GM20431 (cell line): ENCODE data around the gene DKK1.

ENCODE experiments used
- in situ Hi-C: fragments of 300-500 bp; cut with MseI, MboI; formaldehyde crosslinking; loops from one replicate; pipeline ENCODE4 v1.15.0; 2020; ENCODE audit warnings: low sequenced_read_pairs; ENCODE audit not compliant: unreplicated experiment

DKK1 gene, protein sequence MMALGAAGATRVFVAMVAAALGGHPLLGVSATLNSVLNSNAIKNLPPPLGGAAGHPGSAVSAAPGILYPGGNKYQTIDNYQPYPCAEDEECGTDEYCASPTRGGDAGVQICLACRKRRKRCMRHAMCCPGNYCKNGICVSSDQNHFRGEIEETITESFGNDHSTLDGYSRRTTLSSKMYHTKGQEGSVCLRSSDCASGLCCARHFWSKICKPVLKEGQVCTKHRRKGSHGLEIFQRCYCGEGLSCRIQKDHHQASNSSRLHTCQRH

DNA sequence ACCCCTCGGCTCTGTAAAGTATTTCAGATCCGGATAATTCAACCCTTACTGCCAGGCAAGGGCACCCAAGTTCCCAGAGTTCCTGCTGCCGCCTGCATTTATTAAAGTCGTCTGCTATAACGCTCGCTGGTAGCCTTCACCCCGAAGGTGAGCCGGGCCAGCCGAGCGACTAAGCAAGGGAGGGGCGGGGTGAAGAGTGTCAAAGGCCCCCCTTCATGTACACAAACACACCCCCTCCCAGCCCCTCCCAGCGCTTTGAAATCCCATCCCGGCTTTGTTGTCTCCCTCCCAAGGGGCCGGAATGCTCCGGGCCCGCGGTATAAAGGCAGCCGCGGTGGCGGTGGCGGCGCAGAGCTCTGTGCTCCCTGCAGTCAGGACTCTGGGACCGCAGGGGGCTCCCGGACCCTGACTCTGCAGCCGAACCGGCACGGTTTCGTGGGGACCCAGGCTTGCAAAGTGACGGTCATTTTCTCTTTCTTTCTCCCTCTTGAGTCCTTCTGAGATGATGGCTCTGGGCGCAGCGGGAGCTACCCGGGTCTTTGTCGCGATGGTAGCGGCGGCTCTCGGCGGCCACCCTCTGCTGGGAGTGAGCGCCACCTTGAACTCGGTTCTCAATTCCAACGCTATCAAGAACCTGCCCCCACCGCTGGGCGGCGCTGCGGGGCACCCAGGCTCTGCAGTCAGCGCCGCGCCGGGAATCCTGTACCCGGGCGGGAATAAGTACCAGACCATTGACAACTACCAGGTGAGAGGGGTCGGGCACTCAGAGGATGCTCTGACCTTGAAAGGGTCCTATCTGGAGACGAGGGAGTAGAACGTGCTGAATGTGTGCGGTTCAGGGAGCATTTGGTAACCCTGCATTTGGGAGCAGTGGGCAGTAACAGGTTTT lies at the start of gene DKK1:
DKK1 (plus strand) TSS at position 349 of the 889 bp plus-strand sequence; CDS start at position 503, 154 bp downstream.
- in situ Hi-C loops = loop anchor here (25.0 kb wide), 1 partner anchor 173 kb away; no protein-coding TSS in a partner anchor

DNA sequence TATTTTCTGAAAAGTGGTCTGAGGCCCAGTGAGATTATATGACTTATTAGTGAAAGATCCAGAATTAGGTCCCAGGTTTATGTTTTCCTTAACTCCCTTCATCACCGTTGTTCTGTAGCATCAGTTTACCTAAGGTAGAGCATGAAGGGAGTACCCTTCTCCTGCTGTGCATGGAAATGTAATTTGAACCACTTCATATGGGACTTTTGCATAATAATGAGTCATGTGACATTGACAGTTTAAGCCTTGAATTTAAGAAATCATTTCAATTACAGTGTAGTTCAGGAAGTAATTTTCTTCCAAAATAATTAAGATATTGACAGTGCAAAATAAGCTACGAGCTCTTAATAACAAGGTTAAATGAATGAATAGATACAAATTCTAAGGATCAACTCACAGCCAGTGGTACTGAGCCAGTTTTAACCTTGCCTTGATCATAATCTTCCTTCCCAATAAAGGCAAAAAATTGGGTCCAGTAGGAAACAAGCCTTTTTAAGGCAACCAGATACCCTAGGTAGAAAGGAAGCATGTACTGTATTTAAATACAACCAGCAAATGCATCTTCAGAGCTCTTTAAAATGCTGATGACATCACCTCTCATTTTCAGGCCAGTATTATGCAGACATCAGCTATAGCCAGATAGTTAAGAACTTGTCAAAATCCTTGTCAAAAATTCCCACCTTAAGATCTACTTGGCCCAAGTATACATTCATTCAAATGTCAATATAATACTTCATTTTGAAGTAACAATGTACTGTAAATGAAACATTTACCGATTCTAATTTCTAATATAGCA lies 48.8 kb upstream of the DKK1 start:
- in situ Hi-C loops = no loop called here

DNA sequence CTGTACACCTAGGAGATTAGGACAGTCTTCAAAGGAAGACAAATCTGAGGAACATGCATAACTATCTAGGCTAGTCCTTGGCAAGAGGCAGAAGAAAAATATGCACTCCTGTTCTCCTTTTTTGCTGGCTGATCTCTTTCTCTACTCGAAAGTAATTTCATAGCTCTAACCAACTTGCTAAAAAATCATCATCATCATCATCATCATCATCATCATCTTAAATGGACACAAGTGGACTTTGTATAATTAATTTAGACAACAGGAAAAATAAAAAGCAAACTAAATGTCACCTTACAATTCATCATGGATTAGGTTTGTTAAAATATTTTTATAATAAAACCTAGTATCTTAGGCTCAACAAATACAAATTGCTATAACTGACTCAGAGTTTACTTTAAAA lies 47.2 kb upstream of the DKK1 start:
- in situ Hi-C loops = no loop called here

DNA sequence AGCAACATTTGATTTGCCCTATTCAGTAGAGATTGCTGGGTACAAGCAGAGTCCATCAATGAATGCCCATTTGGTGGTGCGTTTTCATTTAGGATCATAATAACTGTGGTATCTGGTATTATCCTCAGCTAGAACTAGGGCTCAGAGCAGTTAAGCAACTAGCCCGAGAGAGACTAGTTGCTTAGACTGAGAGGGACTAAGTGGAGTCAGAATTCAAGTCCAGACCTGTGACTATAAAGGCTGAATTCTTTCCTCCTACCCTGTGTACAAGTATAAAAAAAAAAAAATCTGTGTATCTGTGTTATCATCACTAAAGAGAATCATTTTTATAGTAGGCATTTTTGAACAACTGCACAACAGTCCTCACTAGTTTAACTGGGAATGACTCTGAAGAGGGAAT lies 45.3 kb upstream of the DKK1 start:
- in situ Hi-C loops = no loop called here

DNA sequence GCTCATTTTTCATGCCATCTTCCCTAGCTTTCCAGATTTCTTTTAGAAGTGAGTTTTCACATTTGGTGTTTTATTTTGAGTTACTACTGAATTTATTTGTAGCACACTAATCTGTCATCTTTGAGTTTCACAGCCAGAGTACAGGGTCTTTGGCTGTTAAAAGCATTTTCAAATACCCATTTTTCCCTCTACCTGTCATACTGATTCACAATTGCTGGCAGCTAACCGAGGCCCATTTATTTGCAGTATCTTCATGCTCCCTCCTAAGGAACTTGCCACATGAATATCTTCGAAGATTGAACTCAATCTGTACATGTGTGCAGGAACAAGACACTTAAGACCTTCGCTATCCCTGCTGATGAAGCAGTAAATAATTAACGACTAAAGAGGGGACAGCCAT lies 44.8 kb upstream of the DKK1 start:
- in situ Hi-C loops = no loop called here

DNA sequence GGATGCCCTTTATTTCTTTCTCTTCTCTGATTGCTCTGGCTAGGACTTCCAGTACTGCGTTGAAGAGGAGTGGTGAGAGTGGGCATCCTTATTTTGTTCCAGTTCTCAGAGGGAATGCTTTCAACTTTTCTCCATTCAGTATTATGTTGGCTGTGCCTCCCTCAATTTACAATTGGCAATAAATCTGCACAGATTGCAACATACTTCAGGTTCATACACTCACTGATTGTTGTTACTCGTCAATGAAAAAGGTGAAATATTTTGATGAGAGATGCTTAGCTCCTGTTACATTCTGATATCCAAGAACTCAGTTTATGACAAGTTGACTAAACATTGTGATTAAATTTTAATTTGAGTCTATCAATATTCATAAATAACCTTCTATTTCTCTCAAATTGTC lies 37.9 kb upstream of the DKK1 start:
- in situ Hi-C loops = no loop called here

DNA sequence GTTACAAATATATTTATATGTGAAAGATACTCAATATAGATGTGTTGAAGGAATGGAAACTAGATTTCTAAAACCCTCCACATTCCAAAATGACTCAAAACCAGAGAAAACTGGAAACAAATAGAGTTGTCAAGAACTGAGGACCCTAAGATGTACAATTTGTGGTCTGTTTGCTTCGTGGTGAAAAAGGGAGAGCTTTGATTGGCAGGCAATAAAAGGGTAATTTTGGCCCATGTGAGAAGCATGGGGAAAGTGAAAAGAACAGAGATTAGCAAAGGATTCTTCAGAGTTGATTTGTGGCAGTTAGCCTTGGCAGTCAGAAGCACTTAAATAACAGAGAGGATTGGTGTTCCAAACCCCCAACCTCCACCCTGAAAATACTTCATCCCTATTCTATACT lies 37.1 kb upstream of the DKK1 start:
- in situ Hi-C loops = no loop called here

DNA sequence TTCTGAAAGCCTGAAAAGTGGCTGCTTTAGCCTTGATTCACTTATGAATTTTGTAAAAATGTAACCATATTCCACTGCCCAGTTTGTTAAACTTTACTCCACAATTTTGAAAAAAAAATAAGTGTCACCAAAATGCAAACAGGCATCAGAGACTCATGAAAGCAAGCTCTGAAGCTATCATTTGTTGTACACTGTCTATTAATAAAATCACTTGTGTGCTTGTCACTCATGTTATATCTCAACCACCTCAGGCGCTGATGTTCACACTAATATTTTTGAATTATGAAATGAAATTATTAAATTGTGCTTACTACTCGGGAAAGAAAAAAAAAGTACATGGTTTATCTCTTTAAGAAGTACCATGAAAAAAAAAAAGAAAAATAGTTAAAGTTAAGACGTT lies 34.5 kb upstream of the DKK1 start:
- in situ Hi-C loops = no loop called here

DNA sequence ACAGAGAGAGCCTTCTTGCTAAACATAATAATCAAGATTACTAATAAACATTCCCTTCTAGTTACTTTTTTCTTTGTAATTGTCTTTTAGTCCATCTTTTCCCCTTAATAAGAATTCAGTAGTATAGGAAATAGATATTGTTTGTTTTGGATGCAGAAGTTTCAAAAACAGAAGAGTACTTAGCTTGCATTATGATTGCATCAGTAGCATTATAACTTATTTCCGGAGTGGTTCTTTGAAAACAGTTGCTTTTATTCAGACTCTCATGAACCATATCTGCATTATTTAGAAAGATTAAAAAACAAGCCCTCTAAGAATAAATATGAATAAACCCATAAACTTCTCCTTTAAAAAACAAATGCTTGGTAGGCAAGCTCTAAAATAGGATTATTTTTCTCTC lies 34.0 kb upstream of the DKK1 start:
- in situ Hi-C loops = no loop called here

DNA sequence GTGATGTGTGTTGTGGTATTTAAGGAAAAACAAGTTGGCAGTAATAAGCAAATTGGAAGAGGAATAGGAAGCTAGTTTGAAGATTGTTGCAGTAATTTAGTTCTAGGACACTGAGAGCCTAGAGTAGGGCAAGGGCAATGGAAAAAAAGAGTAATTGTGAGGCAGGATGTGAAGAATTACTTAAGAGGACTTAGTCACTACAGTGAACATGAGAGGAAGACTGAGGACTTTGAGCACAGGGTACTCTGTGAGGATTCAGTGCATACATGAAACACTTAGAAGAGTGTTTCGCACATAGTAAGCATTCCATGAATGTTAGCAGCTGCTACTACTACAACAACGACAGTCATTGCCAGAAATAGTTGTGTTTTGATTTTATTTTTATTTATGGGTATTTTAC lies 30.9 kb upstream of the DKK1 start:
- in situ Hi-C loops = no loop called here

DNA sequence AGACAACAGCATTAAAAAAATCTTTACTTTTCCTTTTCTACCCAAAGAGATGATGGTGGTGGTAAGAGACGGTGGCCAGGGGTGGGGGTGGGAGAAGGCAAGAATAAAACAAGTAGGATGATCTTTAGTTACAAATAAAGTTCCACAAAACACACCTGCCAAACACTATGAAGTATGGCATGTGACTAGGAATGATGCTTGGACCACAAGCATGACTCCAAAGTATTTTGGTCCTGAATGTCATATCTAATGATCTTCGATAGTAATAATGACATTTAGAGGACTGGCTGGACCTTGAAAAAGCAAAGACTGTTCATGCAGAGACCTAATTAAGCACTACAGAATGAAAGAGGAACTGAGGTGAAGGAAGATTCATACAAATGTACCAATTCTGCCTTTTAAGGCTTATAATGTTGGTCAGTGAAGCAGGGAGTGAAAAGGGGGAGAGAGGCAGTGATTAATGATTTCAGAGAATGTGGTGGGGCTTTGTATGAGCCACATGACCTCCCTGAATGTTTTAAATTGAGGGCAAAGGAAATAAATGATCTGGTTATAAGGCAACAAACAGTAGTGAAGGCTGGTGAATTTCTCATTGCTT lies 29.6 kb upstream of the DKK1 start:
- in situ Hi-C loops = no loop called here

DNA sequence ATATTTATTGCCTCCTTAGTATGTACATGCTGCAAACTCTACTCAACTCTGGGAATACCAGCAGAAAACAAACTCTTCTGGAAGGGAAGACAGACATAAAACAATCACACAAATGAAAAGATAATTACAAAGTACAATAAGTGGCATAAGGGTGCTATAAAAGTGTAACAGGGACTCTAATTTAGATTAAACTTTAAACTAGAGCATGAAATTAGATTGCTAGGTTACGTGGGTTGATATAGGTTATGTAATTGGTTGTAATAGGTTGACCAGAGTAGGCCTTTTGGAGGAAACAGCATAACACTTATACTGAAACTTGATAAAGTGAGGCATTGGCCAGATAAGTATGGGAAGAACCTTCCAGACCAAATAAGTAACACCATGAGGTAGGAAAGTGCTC lies 26.2 kb upstream of the DKK1 start:
- in situ Hi-C loops = no loop called here

DNA sequence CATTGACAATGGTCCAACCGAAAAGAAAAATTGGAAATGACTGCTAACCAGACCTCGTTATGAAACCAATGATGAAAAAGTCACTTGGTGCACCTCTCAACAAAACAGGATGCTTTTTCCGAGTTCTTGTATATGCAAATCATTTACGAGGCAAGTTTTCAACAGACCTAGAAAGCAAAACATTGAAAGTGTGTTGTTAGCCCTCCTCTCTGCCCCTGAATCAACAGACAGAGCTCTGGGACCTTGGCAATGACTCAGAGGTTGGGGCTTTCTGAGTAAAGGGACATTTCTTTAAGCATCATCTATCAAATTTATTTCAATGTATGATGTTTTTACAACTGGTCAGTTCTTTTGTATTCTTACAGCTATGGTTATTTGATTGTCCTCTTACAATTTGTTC lies 16.3 kb upstream of the DKK1 start:
- in situ Hi-C loops = no loop called here

DNA sequence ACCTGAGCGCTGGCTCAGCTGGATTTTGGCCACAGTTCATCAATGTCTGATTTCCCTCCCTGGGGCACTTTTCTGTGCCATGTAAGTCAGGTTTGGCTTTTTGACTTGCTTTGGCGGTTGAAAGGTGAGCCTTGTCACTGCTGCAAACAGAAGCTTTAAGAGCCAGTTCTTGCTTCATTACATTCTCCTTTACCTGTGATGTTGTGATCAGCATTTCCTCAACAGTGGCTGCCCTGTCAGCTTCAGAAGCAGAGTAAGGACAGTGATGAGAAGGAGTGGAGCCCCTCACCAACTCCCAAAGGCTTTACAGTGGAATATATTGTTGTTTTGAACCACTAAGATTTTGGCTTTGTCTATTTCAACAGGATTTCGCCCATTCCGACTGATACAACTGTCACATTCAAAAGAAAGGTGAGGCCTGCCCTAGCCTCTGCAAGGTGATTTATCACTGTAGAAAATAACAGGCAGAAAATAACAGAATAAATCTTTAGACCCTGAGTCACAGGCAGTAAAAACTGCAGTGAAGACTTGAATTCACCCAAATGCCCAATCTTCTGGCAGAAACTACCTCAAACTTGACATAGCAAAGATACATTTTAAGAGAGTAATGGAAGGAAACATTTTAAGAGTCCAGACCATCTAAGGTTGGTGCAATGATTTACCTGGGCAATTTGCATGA lies 13.3 kb upstream of the DKK1 start:
- in situ Hi-C loops = loop anchor here (25.0 kb wide), 1 partner anchor 187 kb away; no protein-coding TSS in a partner anchor

DNA sequence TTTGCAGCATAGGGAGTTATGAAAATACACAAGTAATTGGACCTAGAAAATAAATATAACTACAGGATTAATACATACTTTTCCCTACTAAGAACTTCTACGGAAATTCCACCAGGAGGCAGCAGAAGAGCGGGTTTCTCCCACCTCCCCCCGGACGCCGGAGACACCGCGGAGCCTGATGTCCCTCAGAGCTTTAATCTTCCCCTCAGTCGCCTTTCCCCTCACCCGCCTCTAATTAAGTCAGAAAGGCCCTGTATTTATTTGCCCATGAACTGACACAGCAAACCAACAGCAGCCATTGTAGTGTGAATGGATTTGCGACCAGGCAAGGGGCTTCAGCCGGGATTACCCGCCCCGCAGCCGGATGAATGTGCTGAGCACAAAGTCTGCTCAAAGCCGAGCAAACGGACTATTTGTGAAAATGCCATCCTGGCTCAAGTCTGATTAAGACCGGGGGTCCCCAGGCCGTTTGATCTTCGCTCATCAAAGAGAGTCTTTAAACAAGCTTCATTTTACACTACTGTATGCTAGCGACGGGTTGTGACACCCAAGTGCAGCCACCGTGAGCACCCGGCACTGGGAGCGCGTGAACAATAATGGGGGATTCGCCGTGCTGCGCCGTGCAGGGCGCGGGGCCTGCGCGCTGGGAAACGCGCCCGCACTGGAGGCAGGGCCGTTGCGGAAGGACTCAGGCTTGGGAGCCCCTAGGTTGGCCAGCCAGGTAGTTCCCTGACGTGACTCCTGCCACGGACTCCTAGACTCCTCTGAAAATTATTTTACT lies 5.6 kb upstream of the DKK1 start:
- in situ Hi-C loops = loop anchor here (25.0 kb wide), 1 partner anchor 179 kb away; no protein-coding TSS in a partner anchor

DNA sequence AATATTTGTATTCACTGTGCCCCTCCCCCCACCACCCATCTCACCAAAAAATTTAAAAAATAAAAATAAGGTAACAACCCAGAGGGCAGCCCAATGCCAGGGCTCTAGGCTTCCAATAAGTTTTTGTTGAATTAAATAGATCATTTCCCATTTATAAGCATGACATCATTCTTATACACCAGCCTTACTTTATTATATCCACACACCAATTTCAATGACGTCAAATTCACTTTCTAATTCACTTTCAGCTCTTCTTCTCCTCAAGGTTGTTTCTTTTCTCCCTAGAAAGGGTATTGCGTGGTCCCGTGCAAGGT lies 1.2 kb upstream of the DKK1 start:
- in situ Hi-C loops = loop anchor here (25.0 kb wide), 1 partner anchor 174 kb away; no protein-coding TSS in a partner anchor

DNA sequence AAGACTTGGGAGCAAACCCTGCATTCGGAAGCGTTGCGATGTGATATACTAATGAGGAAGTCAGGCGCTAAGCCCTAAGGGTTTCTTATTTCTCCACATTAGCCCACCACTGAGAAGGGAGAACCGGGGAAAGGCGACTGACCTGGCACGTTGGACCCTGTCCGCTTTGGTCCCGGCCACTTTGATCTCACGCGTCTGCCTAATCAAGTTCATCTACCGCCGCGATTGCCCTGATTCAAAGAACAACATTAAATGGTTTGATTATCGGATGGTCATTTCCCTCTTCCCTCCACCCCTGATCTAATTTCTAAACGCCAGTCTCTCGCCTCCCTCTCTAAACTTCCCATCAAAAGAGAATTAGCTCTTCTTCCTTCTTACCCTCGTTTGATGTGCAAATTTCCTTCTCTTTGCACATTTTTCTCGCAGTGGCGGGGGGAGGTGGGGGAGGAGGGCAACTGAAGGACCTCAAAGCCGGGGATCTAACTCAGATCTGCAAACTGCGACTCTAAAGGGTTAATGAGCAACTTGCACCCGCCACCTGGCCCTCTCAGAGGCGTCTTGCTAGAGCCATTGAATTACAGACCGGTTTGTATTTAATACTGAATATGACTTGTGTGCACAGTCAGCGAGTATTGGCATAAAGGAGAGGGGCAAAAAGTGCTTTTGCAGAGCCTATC lies 687 bp upstream of the DKK1 start:
- in situ Hi-C loops = loop anchor here (25.0 kb wide), 1 partner anchor 174 kb away; no protein-coding TSS in a partner anchor

DNA sequence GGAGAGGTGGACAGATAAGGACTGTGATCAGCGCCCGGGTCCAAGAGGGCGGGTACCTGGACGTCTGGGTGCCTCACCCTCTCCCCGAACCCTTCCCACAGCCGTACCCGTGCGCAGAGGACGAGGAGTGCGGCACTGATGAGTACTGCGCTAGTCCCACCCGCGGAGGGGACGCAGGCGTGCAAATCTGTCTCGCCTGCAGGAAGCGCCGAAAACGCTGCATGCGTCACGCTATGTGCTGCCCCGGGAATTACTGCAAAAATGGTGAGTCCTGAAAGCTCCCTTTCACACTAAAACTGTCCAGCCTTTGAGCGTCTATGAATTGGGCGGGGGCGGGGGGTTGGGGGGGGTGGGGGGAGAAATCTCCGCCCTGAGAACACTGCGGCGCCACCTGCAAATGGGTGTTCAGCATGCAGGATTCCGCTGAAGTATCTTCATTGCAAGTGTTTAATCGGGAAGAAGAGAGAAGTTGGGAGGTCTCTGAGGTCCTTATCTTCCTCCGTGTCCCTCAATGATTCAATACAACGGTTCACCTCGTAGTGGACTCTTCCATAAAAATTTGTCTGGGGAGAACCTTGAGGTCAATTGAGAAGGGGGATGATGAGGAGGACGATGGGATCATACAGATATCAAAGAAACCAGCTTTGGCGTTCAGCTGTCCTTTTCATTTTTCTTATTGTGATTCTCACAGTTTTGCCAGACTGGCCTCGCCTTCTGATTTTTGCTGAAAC lies 906 bp downstream of the DKK1 start:
- in situ Hi-C loops = loop anchor here (25.0 kb wide), 1 partner anchor 172 kb away; no protein-coding TSS in a partner anchor
